HepG2 (cell line): ENCODE data around the gene FOLR2.

Source experiments
- POLR2A ChIP-seq, 2 experiments: IDR thresholded peaks; 2 replicates each; pipeline ENCODE4 v1.6.1; 2011; ENCODE audit warnings: low read depth in 2 of 2, low read length in 2 of 2, mild to moderate bottlenecking in 1 of 2, moderate library complexity in 1 of 2; ENCODE audit not compliant: insufficient read depth in 1 of 2
- RFX3 ChIP-seq: IDR thresholded peaks from 2 replicates; pipeline ENCODE4 v1.6.1; 2016; ENCODE audit warnings: missing biosample characterization, missing genetic modification reagents
- TCF7 ChIP-seq: sonication (generic); IDR thresholded peaks from 2 replicates; pipeline ENCODE4 v1.6.1; 2016; ENCODE audit warnings: antibody characterized with exemption, low read depth
- ZNF557 ChIP-seq: sonication (generic); formaldehyde crosslinking; IDR thresholded peaks from 2 replicates; pipeline ENCODE4 v1.4.0; 2020; ENCODE audit warnings: missing genetic modification reagents

- no peak for TF ChIP-seq RFX3 (CRISPR knock-in tag)
- TF ChIP-seq POLR2A (IDR thresholded peaks at IDR 0.05; ENCODE audit: insufficient read depth in 1 of 2, low read depth in 2 of 2, low read length in 2 of 2): no peak
- TF ChIP-seq TCF7: no peak
- TF ChIP-seq ZNF557: no peak
Measured at GRCh38 chr11:72177656-72178055, 38.9 kb upstream of the FOLR2 start.
